HG02870 (cell line): Measurements from ENCODE around the gene FRRS1.
A peak's percentile ranks its signal among the peaks of the same experiment; 100 is the strongest.
"Not testable (repeated sequence)": the region's sequence is repeated elsewhere in the genome, so short reads cannot be mapped to it uniquely, and the experiment has no call there.

Experiments used
- ATAC-seq: cut with Tn5 transposase; IDR thresholded peaks from one replicate; pipeline ENCODE4 v1.9.1; 2021; ENCODE audit warnings: mild to moderate bottlenecking, moderate library complexity; ENCODE audit not compliant: unreplicated experiment

FRRS1 gene

DNA sequence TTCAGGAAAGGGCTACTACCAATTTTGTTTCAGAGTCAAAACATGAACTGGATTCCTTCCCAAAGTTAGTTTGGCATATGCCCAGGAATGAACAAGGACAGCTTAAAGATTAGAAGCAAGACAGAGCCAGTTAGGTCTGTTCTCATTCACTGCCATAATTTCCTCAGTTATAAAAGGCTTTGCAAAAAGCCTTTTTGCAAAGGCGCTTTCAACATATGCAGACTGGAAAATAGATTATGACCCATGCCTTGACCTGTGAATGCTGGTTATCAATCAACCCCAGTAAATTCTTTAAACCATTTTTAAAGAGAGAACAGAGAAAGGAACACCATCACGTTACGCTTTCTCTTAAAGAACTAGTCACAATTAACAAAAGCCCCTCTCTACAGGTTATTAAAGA lies 1.7 kb upstream of the FRRS1 start:
- no peak for ATAC-seq

DNA sequence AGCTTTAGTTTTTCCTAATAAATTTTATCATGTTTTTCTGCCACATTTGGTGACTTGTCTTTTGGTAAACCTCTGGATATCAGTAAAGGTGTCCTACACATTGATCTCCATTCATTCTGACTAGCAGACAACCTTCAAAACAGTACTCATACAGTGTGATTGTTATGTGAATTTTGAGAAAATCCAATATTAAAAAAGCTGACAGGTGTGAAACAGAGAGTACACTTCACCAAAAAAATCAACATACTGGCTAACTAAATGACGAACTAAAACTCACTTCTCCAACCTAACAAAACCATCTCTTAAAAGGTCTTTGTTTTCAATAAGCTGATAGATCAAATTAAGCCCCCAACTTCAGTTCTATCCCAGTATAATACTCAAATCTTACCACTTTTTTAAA lies 1.5 kb downstream of the FRRS1 start:
- no peak for ATAC-seq

DNA sequence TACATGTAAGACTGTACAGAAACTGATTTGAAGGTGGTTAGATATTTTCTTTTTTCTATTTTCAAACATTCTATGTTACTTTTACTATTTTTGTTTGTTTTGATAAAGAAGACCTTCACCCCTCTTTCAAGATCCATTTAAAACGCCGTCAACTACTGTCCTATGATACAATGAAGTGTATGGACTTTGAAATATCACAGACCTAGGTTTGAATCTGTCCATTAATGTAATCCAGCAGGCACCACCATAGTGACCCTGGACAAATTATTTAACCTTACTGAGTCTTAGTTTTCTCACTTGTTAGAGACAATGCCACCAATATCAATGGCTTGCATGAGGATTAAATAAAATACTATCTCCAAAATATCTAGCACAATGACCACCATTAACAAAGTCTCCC lies 2.0 kb downstream of the FRRS1 start:
- ATAC-seq = no peak

DNA sequence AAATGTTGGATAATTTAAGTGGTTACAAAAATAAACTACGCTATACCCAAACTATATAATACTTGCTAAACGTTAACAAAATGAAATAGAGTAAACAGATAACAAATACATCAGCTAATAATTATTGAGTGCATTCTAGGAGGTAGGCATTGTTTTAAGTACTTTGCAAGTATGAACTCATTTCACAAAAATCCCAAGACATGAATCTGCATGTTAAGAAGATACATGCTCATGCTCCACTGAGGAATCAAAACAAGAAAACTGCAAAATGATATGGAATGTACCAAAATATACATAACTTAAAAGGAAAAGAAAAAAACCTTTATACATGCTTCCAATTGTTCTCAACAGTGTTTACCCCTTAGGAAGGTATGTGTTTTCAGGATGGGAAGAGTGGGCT lies 2.5 kb downstream of the FRRS1 start:
- no peak for ATAC-seq

DNA sequence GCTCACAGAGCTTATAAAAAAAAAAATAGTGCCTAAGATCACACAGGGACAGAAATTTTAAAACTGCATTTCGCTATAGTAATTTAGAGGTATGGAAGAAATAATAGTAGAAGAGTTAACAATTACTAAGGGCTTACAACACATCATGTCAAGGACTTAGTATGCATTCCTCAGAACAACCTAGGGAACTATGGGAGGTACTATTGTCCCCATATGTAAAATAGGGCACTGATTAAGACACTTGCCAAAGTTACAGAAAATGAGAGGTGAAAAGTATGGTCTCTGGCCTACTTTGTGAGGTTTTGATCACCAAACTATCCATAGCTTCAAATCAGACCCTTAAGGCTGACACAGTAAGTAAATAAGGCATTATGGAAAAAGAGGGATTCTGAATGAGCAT lies 4.7 kb downstream of the FRRS1 start:
- no peak for ATAC-seq

DNA sequence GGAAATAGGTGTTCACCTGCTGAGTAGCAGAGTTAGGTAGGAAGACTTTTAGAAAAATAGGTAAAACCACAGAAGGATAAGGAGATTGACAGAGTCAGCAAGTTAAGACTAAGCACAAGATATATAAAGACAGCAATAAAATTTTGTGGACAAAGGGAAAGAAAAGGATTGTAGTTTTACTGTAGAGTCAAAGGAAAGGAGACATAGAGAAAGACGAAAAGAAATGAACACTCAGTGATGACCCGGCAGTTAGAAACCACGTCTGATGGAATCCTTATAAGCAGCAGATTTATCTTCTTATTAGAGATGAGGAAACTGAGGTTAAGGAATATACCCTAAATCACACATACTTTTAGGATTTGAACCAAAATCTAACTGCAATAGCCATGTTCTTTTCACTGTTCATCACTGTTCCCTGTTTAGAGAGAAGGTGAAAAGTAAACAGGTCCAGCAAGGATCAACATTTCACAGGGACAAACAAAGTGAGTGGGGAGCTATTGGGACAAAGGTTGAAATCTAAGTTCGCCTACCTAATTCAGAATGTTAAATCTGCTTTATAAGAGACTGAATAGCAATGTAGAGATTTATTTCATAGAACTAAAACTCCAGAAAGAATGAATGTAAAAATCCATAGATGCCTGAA lies 6.8 kb downstream of the FRRS1 start:
- no peak for ATAC-seq

DNA sequence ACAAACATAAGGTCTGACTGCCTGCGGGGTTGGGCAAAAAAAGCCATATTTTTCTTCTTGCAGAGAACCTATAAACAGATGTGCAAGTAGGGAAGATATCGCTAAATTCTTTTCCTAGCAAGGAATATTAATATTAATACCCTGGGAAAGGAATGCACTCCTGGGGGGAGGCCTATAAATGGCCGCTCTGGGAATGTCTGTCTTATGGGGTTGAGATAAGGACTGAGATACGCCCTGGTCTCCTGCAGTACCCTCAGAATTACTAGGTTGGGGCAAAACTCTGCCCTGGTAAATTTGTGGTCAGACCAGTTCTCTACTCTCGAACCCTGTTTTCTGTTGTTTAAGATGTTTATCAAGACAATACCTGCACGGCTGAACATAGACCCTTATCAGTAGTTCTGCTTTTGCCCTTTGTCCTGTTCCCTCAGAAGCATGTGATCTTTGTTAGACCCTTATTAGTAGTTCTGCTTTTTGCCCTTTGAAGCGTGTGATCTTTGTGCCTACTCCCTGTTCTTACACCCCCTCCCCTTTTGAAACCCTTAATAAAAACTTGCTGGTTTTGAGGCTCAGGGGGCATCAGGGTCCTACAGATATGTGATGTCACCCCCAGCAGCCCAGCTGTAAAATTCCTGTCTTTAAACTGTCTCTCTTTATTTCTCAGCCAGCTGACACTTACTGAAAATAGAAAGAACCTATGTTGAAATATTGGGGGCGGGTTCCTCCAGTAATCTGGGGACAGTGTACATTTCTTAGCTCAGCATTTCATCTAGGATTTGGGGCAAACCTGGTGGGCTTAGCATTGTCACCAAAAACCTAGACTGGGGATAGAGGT lies 7.5 kb downstream of the FRRS1 start:
- not testable (repeated sequence) for ATAC-seq

DNA sequence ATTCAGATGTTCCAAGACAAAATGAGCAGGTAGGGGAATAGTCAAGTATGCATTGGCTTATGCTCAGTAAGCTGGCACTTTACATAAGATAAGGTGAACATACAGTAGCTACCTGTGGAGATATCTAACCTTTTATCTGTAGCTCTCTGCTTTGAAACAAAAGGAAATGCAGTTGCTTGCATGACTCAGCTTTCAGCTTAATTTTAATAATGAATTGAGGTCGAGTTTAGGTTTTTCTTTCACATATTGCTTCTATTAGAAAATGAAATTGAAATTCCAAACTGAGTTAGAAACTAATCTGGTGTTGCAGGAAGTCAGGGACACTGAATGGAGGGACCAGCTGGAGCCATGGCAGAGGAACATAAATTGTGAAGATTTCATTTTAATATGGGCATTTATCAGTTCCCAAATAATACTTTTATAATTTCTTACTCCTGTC lies 8.3 kb downstream of the FRRS1 start:
- peak; percentile 70 for ATAC-seq

DNA sequence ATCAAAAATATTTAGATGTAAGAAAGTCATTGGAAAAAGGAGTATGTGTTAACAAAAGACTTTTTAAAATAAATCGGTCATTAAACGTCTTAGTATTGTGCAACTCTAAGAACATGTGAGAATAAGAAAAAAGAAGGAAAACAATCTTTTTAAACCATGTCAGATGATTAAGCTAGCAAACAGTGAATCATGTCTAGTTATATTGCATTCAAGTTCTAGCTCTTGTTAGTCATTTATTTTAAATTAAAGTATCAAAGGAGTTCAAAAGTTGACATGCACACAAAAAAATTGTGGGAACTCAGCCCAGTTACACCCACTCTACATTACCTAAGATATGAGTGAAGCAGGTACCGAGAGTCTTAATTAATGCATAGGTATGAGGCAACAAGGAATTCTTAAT lies 9.8 kb downstream of the FRRS1 start:
- no peak for ATAC-seq

DNA sequence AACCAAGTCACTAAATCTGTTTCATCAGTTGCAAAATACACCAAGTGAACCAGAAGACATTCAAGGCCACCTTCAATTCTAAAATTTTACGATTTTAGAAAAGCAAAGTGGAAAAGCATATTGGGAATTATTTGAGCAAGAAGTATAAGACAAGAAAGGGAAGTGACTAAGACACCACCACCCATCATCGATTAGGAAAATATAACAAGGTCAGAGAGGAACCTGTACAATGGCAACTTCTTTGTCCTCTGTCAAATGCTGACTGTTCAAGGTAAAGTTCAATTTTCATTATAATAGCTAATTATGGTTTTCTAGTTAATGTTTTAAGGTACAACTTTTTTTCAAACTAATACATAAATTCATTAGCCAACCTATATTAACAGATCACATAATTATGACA lies 10.8 kb downstream of the FRRS1 start:
- ATAC-seq = no peak

DNA sequence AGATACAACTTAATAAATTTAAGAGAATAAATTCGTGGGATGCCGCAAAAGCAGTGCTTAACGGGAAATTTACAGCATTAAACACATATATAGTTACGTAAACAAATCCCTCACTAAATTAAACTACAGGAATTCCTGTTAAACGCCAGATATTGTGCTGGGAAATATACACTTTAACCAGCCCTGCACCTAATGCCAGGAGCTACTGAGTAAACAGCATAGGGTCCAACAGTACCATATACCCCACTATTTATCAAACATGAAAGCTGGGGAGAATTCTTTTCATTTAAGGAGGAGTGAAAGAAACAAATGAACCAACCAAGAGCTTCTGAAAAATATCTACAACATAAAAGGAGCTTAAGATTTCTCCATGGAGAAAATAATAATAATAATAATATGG lies 11.7 kb downstream of the FRRS1 start:
- ATAC-seq = no peak

DNA sequence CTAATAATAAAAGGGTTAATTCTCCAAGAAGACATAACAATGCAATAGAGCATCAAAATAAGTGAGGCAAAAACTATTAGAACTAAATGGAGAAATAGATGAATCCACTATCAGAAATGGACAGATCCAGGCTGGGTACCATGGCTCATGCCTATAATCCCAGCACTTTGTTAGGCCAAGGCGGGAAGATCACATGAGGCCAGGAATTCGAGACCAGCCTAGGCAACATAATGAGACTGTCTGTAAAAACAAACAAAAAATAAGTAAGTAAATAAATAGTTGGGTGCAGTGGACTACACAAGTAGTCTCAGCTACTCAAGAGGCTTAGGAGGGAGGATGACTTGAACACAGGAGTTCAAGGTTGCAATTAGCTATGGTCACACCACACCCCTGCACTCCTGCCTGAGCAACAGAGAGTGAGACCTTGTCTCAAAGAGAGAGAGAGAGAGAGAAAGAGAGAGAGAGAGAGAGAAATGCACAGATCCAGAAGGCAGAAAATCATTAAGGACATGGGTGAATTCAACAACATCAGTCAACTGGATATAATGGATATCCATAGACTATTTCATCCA lies 12.3 kb downstream of the FRRS1 start:
- ATAC-seq = no peak

DNA sequence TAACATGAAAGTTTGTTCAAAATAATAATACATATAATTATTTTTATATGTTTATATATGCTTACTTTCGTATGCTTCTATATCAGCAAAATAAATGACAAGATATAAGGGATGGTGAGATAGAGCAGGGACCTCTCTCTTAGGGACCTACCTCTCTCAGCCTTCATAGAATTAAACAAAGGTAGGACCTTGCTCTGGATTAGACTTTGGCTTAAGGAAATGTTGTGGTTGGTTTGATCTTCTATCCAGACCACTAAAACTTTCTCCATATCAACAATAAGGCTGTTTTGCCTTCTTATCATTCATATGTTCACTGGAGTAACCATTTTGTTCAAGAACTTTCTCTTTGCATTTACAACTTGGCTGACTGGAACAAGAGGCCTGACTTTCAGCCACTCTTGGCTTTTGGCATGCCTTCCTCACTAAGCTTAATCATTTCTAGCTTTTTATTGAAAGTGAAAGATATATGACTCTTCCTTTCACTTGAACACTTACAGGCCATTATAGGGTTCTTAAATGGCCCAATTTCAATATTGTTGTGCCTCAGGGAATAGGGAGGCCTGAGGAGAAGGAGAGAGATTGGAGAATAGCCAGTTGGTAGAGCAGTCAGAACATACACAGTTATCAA lies 14.4 kb downstream of the FRRS1 start:
- peak; percentile 77 for ATAC-seq

DNA sequence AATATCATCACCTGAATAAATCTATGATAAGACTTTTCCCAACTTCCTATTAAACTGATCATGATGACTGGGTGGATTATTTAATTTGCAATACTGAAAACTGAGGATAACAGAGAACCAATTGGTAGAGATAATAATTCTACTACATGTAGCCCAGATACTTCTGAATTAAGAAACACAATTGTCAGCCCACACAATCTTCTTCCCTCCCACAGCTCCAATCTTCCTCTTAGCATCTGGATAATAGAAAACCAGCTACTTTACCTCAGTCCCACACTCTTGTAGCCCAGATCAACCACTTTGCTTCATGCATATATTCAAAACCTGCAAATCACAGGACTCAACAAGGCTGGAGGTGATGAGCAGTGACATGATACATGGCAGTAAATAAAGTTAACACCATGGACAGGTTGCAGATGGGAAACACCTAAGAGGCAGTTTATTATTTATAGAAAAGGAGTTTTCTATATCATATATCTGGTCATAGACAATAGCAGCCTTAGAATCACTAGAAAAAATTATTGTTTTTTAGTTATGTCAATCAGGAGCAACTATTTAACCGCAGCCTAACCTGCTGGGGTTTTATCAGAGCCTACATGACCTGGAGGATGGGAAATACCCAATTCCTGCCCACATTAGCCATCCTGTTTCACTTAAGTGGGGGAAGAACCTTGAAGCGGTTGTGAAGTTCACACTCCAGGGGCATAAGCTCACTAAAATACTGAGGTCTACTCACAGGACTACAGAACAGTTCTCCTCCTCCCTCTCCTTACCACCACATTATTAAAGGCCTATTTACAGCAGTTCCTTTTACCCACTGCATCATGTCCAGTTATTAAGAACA lies 16.7 kb downstream of the FRRS1 start:
- peak; percentile 73 for ATAC-seq

DNA sequence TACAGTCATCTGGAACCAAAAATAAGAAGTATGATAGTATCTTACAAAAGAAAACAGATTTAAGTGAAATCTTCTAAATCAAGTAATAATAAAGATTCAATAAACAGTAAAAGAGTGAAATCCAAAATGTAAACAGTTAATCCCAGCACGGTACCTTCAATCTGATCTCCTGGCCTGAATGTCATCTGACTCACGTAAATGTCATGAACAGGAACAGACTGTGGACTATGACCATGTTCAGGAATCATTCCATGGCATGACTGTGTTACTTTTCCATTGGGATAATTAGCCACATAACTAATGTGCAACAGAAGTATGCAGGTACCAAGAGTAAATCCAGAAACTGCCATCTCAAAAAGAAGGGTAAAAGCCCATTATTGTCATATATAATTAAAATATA lies 18.0 kb downstream of the FRRS1 start:
- no peak for ATAC-seq

DNA sequence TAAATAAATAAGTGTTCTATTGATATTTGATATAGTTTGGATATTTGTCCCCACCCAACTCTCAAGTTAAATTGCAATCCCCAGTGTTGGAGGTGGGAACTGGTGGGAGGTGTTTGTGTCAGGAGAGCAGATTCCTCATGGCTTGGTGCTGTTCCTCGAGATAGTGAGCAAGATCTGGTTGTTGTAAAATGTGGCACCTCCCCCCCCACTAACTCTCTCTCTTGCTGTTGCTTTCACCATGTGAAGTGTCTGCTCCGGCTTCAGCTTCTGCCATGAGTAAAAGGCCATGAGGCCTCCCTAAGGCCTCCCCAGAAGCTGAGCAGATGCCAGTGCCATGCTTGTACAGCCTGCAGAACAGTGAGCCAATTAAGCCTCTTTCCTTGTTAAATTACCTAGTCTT lies 20.8 kb downstream of the FRRS1 start:
- ATAC-seq = no peak

DNA sequence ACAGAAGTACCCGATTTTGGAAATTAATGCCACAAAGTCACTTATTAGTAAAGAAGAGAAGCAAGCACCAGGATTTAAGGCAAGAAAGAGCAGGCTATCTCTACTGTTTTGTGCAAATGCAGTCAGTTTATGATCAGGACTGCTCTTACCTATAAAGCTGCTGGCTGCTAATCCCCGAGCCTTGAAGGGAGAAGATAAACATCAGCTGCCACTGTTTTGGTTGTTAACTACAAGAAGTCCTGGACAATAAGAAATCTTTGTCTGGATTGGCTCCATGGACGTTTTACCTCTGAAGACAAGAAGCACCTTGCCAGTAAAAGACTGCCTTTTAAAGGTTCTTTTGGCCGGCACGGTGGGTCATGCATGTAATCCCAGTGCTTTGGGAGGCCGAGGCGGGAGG lies 21.4 kb downstream of the FRRS1 start:
- no peak for ATAC-seq

DNA sequence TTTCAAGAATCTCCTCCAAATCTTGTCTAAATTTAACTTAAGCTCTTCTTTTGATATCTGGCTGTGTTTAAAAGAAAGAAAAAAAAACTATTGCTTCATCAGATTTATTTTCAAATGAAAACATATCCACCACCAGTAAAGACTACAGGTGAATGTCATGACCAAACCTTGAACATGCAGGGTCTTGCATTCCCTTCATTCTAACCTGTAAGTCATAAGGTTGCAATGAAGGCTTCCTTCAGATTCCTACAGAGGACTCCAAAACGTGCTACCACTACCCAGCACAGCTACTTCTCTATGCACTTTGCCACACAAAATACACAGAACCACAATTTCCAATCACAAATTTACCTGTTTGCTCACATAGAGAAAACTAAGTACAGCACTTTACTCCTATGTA lies 26.3 kb downstream of the FRRS1 start:
- no peak for ATAC-seq

DNA sequence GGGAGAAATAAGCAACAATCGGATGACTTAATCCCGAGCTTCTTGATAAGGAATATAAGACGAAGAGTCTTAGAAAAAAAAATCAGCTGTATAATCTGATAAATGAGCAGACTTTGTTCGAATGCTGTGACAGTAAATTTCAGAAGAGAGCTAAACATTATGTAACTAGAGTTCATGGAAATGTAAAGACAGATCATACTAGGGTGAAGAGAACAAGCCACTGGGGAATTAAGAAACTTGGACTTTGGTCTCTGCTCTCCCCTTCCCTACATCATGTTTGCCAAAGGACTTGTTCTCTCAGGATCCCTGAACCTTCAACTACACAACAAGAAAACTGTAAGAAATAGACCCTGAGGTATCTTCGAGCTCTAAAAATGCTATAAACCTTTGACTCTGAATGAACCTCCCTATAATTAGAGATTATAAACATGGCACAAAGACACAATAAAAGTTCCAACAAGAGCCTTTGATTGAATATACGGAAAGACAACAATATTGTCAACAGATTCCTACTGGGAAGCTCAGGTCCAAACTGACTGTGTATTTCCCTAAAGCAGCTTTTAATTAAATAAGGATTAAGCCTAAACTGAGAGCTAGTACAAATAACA lies 27.5 kb downstream of the FRRS1 start:
- no peak for ATAC-seq

DNA sequence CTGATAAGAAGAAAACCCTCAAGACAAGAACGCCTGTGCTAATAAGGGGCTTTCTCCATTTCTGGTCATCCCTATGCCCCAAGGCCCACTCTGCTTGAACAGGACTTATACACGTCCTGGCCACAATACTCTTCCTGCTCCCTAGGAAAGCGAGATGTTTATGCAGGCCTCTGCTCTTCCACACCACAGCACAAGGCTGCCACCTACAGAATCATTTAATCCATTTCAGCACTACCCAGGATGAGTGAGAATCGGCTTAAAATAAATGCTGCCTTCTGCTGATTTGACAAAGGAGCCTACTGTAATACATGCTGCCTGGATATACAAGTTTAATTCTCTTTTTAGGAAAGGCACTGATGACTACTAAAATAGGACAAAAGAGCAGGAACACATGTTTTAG lies 29.4 kb downstream of the FRRS1 start:
- ATAC-seq = no peak
